Activated T-helper 9 cell treated with anti-CD3 and anti-CD28 coated beads, Interleukin-2, amount 50 U/mL, for 16 hours (primary cell): ENCODE data around the gene TMC4.
"Not testable (repeated sequence)": the region's sequence is repeated elsewhere in the genome, so short reads cannot be mapped to it uniquely, and the experiment has no call there.

Source experiments
- DNase-seq: peaks from one replicate; pipeline ENCODE4 v3.0.0-alpha.2; 2020; ENCODE audit warnings: low read depth

Gene TMC4

DNA sequence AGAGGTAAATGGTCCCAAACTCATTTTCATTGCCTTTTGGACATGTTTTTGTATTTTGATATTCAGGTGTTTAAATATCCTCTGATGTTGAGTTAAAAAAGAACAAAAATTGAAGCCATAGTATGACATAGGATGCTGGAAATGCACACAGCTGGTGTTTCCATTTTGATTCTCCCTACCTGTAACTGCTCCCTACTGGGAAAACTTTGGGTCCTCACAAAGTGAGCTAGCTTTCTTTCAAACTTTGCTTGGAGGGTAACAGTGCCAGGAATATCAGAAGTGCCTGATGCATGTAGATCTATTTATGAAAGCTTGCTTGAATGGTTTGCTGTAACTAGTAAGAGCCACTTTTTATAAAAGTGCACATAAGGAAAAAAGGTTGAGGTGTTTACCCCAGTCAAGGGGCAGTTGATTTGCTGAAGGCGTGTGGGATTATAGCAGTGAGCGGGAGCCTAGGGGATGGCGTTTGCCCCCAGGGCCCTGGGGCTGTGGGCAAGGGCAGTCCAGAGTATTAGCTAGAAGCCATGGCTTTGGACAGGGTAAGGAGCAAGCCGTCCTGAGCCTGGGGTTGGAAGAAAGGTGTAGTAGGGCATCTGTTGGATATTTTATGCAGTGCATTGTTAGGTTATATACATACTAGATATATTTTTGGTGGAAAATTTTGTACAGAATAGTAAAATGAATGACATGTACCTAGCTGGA lies 32.0 kb upstream of the TMC4 start:
- no peak for DNase-seq

DNA sequence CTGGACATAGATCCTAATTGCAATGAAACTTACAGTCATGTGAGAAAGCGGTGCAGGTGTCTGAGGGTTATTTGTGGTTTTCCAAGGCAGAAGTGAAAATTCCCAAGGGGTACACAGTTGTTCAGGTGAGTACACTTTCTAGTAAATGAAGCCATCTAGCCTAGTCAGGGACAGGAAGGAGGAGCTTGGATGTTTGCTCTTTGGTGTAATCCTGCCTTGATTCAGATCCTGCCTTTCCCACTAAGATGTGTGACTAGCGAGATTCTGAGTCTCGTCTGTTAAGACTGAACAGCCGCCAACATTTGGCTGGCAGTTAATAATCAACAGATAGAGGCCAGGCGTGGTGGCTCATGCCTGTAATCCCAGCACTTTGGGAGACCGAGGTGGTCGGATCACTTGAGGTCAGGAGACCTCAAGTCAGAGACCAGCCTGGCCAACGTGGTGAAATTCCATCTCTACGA lies 30.2 kb upstream of the TMC4 start:
- no peak for DNase-seq

DNA sequence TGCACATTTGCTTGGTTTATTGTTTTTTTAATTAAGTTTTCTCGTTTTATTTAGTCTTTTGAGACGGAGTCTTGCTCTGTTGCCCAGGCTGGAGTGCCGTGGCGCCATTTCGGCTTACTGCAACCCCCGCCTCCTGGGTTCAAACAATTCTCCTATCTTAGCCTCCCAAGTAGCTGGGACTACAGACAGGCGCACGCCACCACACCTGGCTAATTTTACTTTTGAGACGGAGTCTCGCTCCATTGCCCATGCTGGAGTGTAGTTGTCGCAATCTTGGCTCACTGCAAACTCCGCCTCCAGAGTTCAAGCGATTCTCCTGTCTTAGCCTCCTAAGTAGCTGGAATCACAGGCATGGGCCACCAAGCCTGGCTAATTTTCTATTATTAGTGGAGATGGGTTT lies 29.0 kb upstream of the TMC4 start:
- no peak for DNase-seq

GRCh38 chr19:54201172-54201701 lies 28.3 kb upstream of the TMC4 start:
- DNase-seq: no peak

- DNase-seq: no peak
Observed at GRCh38 chr19:54199401-54199800, 26.4 kb upstream of the TMC4 start.

DNA sequence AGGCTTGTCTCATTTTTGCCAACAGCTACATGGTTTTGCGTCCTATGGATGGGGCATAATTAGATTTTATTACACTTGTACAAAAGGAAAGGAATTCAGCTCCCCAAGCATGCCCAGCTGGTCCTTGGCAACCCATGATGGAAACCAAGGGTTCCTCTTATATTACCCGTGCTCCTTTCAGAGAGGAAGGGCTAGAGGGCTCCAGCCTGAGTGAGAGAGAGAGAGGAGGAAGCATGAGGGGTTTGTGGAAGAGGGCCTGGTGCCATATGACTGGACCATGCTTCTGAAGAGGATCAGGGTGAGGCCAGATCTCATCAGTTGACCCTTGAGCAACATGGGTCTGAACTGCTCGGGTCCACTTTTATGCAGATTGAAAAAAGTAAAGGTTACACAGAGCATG lies 24.2 kb upstream of the TMC4 start:
- no peak for DNase-seq

DNA sequence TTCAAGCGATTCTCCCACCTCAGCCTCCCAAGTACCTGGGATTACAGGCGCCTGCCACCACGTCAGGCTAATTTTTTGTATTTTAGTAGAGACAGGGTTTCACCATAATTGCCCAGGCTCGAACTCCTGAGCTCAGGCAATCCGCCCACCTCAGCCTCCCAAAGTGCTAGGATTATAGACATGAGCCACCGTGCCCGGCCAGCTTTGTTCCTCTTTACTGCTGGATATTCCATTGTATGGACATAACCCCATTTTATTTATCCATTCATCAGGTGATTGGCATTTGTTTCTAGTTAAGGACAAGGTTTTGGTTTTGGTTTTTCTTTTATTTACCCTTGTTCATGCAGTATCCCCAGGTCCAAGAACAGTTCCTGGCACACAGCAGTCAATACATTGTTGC lies 23.6 kb upstream of the TMC4 start:
- no peak for DNase-seq

GRCh38 chr19:54194463-54194862 lies 21.5 kb upstream of the TMC4 start:
- DNase-seq: not testable (repeated sequence)

GRCh38 chr19:54193011-54193410 lies 20.1 kb upstream of the TMC4 start:
- no peak for DNase-seq

- DNase-seq: no peak
Observed at GRCh38 chr19:54191811-54192453, 19.0 kb upstream of the TMC4 start.

- peak; percentile 83 for DNase-seq
Observed at GRCh38 chr19:54191011-54191810, 18.3 kb upstream of the TMC4 start, which contains the start of gene TSEN34. Gene TSEN34 (plus strand): TSS chr19:54191308. CDS start chr19:54191365, 57 bp downstream.

DNA sequence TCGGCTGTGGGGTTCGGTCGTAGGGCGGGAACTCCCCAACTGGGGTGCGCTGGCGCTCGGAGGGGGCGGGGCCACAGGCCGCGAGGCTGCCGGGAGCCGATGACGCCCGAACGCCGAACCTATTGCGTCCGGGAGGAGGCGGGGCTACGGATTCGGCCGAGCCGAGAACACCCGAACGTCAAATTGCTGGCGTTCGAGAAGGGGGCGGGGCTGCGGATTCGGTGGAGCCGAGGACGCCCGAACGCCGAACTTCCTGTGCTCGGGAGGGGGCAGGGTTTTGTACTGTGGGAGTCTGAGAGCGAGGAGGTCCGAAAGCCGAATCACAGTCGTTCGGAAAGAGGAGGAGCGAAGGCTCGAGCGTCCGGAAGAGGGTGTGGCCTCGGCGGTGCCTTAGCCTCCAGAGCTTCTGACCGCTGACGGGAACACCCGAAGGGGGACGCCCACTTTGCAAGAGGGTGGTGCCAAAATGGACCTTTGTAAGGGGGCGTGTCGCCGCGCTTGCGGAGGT lies 17.6 kb upstream of the TMC4 start:
- DNase-seq: peak; percentile 100

DNA sequence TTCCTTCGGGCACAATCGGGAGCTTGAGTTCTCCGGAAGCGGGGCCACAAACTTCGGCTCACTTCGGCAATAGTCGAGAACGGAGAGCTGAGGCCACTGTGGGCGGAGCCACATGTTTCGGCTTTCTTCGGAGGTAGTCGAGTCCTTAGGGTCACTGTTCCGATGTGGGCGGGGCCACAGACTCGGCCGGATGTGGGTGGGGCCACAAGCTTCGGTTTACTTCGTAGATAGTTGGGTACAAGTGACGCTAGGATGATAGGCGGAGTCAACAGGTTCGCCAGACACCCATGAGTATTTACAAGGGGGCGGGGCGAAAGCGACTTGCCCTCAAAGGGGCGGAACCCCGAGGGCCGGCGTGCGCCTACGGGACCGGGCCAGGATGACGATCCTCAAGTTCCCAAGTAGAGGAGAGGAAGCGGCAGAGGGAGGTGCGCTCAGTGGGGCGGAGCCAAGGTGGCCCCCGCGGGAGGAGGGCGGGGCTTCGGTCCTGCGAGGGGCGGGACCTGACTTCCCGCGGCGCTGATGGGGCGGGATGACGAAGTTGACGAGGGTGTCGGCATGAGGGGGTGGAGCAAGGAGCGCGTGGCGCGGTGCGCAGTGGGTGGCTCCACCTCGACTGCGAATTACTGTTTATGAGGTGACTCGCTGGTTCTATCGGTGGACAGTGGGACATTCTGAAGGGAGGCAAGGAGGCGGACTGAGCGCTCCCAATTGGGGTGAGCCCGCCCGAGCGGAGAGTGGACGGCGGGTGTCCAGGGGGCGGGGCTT lies 17.0 kb upstream of the TMC4 start:
- peak; percentile 100 for DNase-seq

DNA sequence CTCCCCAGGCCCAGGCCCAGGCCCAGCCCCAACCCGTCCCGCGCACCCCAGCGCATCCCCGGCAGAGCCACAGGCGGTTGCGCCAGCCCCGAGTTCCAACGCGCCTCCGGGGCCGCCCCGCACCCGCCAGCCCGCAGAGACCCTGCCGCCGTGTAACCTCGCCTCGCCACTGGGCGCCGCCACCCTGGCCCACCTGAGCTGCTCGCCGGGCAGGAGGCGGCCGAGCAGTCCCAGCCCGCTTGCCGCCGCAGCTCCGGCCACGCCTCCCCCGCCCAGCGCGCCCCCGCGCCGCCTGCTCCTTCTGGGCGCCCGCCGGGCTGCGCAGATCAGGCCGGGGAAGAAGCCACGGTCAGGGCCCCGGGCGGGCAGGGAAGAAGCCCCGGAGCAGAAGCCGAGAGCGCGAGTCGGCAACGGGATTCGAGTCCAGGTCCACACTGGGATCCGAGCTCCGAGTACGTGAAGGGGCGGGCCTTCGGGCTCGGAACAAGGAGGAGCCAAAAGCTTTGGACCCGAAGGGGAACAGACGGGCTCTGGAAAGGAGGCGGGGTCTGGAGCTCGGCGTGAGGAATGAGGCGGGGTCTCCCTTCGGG lies 16.3 kb upstream of the TMC4 start, which contains the start of gene MBOAT7:
Gene MBOAT7 (minus strand): TSS at position 436 of the 590 bp plus-strand sequence. CDS start 1,072 bp downstream, outside the sequence.
- DNase-seq: no peak

- DNase-seq: peak; percentile 51
Observed at GRCh38 chr19:54188215-54188871, 15.4 kb upstream of the TMC4 start.

DNA sequence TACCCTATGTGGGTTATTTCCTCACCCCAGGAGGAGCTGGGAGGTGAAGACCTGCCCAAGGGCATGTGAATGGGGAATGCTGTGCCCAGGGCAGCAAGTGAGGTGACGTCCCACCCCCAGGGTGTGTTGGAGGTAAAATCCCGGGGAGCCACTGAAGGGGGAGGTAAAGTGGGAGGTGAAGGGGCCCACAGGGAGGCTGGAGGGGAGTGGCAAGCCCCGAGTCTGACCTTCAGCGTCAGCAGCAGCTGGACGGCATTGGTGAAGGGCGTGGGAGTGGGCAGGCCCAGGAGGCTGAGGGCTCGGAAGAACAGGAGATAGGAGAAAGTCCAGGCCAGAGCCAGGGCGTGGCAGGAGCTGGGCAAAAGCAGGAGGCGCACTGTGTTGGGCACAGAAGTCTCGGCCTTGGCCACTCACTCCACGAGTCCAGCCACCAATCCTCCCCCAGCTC lies 14.0 kb upstream of the TMC4 start:
- DNase-seq: no peak

DNA sequence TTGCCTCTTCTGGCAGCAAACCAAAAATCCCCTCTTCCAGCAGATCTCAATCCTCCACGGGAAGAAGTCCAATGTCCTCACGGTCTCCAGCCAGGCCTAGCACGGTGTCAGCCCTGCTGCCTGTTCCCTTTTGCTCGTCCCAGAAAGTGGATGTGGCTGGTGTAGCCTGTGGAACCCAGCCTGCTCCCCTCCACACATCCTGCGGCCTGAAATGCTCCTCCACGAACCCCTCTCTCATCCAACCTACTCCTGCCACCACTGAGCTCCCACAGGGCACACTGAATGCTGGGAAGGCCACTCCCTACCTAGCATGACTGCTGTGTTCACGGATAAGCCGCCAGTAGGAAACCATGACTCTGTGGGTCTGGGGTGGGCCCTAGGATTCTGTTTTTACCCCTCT lies 13.4 kb upstream of the TMC4 start:
- DNase-seq: no peak

DNA sequence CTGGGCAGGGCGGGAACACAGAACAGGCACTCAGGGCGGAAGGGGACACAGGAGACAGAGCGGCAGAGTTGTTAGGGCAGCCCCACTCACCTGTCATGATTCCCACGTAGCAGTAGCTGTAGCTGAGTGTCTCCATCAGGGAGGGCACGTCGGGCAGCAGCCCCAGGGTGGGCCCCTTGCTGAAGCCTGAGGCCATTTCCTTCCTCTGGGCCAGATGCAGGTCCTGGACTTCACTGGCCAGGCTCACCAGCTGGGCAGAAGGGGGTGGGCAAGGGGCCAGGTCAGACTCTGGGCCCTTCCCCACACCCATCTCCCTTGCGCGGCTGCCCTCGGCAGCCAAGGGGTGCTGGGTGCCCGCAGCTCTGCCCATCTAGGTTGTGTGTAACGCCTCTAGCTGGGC lies 10.5 kb upstream of the TMC4 start:
- DNase-seq: no peak

DNA sequence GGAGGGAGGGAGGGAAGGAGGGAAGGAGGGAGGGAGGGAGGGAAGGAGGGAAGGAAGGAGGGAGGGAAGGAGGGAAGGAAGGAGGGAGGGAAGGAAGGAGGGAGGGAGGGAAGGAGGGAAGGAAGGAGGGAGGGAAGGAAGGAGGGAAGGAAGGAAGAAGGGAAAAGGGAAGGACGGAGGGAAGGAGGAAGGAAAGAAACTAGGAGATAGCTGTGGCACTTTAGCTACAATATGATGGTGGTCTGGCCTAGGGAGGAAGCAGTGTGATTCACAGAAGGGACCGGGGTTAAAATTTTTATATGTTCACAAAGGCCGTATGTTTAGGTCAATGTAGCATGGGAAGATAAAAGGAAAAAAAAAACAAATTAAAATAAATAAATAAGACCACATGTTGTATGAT lies 8.9 kb upstream of the TMC4 start:
- DNase-seq: not testable (repeated sequence)

GRCh38 chr19:54180691-54181091 lies 7.7 kb upstream of the TMC4 start:
- DNase-seq: no peak
